Liver (tissue), 3 donors: ENCODE measurements around the gene IRF4.

Experiments
- CTCF ChIP-seq: fragments of 150-350 bp; IDR thresholded peaks from 2 replicates; pipeline ENCODE4 v1.5.1; 2017; ENCODE audit warnings: improper control_type of control experiment, low read depth, low read length; ENCODE audit not compliant: missing input control
- FOXA2 ChIP-seq: IDR thresholded peaks from 2 replicates; pipeline ENCODE4 v1.6.1; 2016; ENCODE audit warnings: antibody characterized with exemption
- GABPA ChIP-seq, 2 donors: IDR thresholded peaks in 1 of 2; conservative IDR thresholded peaks in 1 of 2; 2 replicates each; pipeline ENCODE4 v1.6.1; 2016; ENCODE audit warnings: antibody characterized with exemption in 2 of 2, mild to moderate bottlenecking in 1 of 2, moderate library complexity in 1 of 2
- HNF4A ChIP-seq, 2 donors: conservative IDR thresholded peaks; 2 replicates each; pipeline ENCODE4 v1.6.1; 2016; ENCODE audit warnings: antibody characterized with exemption in 2 of 2, mild to moderate bottlenecking in 2 of 2
- JUND ChIP-seq, 2 donors: IDR thresholded peaks; 2 replicates each; pipeline ENCODE4 v1.6.1; 2016; ENCODE audit warnings: antibody characterized with exemption in 2 of 2
- MAX ChIP-seq: IDR thresholded peaks from 2 replicates; pipeline ENCODE4 v1.6.1; 2016; ENCODE audit warnings: antibody characterized with exemption
- RAD21 ChIP-seq, 2 donors: IDR thresholded peaks; 2 replicates each; pipeline ENCODE4 v1.6.1; 2016; ENCODE audit warnings: antibody characterized with exemption in 2 of 2, mild to moderate bottlenecking in 2 of 2
- SP1 ChIP-seq: IDR thresholded peaks from 2 replicates; pipeline ENCODE4 v1.6.1; 2018; ENCODE audit warnings: antibody characterized with exemption, mild to moderate bottlenecking
- TAF1 ChIP-seq: conservative IDR thresholded peaks from 2 replicates; pipeline ENCODE4 v1.6.1; 2016; ENCODE audit warnings: antibody characterized with exemption, mild to moderate bottlenecking
- YY1 ChIP-seq: IDR thresholded peaks from 2 replicates; pipeline ENCODE4 v1.6.1; 2016; ENCODE audit warnings: antibody characterized with exemption, mild to moderate bottlenecking
- TF ChIP-seq, protein P1 (sequence below): IDR thresholded peaks from 2 replicates; pipeline ENCODE4 v1.6.1; 2016; ENCODE audit warnings: antibody characterized with exemption, mild to moderate bottlenecking
- donor health status: healthy.
- donor health status: healthy.

GRCh38 chr6:374956-375355, 16.6 kb upstream of the IRF4 start:
- no peak for TF ChIP-seq JUND (IDR thresholded peaks at IDR 0.05)
- TF ChIP-seq RAD21 (IDR thresholded peaks at IDR 0.05), result no peak
- no peak for TF ChIP-seq FOXA2
- no peak for TF ChIP-seq CTCF
- TF ChIP-seq GABPA (IDR thresholded peaks at IDR 0.05 in 1 of 2, conservative IDR thresholded peaks at IDR 0.05 in 1 of 2), result no peak
- TF ChIP-seq HNF4A (conservative IDR thresholded peaks at IDR 0.05), result no peak
- TF ChIP-seq, protein P1, sequence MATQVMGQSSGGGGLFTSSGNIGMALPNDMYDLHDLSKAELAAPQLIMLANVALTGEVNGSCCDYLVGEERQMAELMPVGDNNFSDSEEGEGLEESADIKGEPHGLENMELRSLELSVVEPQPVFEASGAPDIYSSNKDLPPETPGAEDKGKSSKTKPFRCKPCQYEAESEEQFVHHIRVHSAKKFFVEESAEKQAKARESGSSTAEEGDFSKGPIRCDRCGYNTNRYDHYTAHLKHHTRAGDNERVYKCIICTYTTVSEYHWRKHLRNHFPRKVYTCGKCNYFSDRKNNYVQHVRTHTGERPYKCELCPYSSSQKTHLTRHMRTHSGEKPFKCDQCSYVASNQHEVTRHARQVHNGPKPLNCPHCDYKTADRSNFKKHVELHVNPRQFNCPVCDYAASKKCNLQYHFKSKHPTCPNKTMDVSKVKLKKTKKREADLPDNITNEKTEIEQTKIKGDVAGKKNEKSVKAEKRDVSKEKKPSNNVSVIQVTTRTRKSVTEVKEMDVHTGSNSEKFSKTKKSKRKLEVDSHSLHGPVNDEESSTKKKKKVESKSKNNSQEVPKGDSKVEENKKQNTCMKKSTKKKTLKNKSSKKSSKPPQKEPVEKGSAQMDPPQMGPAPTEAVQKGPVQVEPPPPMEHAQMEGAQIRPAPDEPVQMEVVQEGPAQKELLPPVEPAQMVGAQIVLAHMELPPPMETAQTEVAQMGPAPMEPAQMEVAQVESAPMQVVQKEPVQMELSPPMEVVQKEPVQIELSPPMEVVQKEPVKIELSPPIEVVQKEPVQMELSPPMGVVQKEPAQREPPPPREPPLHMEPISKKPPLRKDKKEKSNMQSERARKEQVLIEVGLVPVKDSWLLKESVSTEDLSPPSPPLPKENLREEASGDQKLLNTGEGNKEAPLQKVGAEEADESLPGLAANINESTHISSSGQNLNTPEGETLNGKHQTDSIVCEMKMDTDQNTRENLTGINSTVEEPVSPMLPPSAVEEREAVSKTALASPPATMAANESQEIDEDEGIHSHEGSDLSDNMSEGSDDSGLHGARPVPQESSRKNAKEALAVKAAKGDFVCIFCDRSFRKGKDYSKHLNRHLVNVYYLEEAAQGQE, result no peak
- TF ChIP-seq TAF1, result no peak
- no peak for TF ChIP-seq SP1
- TF ChIP-seq YY1, result no peak
- no peak for TF ChIP-seq MAX
